Esophagus mucosa (tissue), 1 donor: Measurements from ENCODE around the gene TRIM39. TPM values are rescaled to one million over a fixed set of nuclear protein-coding genes. Genes with fewer than 3 reads are reported as not detected.
"Not testable (repeated sequence)": the region's sequence is repeated elsewhere in the genome, so short reads cannot be mapped to it uniquely, and the experiment has no call there.

Experiments used
- ATAC-seq: fragments of 200-7000 bp; cut with Tn5 transposase; one replicate; pipeline ENCODE4 v1.9.1; 2020
- total RNA-seq: library from RNA; stranded (reverse); gene quantifications from one replicate; pipeline ENCODE4 v1.2.4, GENCODE V29; 2023
- donor health status: DM: yes; HTN: yes; CAD: no.

TRIM39 gene
- total RNA-seq, 1 donor from 2014 or later: 9.6 TPM

DNA sequence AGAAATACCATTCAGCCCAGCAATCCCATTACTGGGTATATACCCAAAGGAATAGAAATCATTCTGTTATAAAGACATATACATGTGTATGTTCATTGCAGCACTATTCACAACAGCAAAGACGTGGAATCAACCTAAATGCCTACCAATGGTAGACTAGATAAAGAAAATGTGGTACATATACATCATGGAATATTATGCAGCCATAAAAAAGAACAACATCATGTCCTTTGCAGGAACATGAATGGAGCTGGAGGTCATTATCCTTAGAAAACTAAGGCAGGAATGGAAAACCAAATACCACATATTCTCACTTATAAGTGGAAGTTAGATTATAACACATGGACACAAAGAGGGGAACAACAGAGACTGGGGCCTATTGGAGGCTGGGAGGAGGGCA, 42.6 kb downstream of the TRIM39 start:
- not testable (repeated sequence) for ATAC-seq

DNA sequence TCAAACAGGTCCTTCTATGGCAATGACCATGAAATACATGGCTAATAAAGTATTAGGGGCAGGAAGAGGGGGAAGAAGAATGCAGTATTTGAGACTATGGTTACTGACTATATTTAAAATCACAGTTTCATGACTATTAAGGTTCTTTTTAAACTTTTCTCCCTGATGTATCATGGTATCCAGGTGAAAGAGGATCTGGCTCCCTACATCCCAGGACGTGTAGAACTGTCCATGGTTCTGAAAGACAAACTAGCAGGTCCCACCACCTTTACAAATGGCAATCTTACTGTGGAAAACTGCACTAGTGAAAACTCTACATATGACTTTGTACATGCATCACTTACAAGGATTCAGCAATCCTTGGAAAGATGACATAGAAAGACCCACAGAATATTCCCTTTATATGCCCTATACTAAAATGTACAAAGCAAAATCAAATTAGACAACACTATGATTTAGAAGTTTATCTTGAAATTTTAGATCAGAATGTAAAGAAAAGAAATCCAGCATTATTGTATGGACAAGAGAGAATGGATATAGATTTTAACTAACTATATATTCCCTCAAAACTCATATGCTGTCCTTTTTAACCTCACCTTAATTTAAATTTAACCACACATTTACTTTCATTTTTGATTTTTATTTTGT, 51.7 kb downstream of the TRIM39 start:
- no peak for ATAC-seq

DNA sequence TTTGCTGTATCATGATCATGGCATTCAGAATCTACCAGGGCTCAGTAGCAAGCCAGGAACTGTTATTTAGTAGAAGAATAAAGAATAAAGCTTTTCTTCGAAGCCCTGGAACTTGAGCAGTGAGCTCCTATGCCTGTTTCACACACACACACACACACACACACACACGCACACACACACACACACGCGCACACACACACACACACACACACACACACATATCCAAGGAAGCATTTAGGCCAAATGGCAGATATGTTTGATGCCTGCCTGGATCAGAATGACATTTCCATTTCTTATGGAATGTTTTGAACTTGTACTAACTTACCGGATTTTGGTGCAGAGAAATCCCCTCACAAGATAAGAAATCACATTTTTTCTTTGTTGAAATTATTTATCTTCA, 53.7 kb downstream of the TRIM39 start:
- no peak for ATAC-seq

DNA sequence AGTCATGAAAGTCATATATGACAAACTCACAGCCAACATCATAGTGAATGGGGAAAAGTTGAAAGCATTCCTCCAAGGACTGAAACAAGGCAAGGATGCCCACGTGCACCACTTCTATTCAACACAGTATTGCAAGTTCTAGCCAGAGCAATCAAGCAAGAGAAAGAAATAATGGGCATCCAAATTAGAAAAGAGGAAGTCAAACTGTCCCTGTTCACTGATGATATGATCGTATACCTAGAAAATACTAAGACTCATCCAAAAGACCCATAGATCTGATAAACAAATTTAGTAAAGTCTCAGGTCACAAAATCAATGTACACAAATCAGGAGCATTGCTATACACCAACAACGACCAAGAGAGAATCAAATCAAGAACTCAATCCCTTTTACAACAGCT, 59.4 kb downstream of the TRIM39 start:
- ATAC-seq: no peak

DNA sequence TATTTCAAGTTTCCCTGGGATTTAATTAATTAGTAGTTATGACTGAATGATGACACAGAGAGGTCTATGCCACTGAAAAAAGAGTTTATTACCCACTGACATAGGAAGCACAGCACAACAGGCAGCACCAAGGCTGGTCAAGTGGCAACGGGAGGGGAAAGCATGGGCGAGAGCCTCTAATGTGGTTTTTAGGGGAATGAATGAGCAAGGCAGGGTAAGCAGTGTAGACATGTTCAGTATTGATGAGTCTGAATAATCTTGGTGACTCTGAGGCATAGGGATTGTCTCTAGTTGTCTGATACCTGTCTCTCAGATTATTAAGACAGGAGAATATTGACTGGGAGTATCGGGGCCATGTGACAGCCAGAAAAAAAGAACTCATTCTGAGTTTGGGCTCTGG, 64.5 kb downstream of the TRIM39 start:
- no peak for ATAC-seq

Other genes with a start within 250 kb of the TRIM39 start
- gene TRIM31, start 213.8 kb upstream of the TRIM39 start, total RNA-seq: 0.20 TPM
- not detected for gene TRIM40, start 190.8 kb upstream of the TRIM39 start, total RNA-seq
- gene TRIM10, start 165.7 kb upstream of the TRIM39 start, total RNA-seq: not detected
- not detected for gene TRIM15, start 163.4 kb upstream of the TRIM39 start, total RNA-seq
- gene TRIM26, start 113.5 kb upstream of the TRIM39 start, total RNA-seq: 48.3 TPM
- gene RPP21, start 18.2 kb downstream of the TRIM39 start, total RNA-seq: 46.0 TPM
- gene HLA-E, start 162.6 kb downstream of the TRIM39 start, total RNA-seq: 190 TPM
- gene GNL1, start 229.6 kb downstream of the TRIM39 start, total RNA-seq: 32.5 TPM
- 3.5 TPM for gene PRR3, start 230.4 kb downstream of the TRIM39 start, total RNA-seq
- 27.1 TPM for gene ABCF1, start 244.5 kb downstream of the TRIM39 start, total RNA-seq